ENCODE data around the gene ZDHHC8. TPM values are rescaled to one million over a fixed set of nuclear protein-coding genes. Genes with fewer than 3 reads are reported as not detected.
A peak's percentile ranks its signal among the peaks of the same experiment; 100 is the strongest.

ZDHHC8 gene
- total and polyA plus RNA-seq, 12 donors, result 23.2 to 51.7 (median 37.5) TPM

GRCh38 chr22:20130731-20131596 lies 640 bp upstream of the ZDHHC8 start:
- Histone ChIP-seq H3K4me3 (peak overlapping the region; percentile 85 to 100 (median 94)), H3K4me1 (peaks cover 34 to 58% (median 46%) of the 10 kb centered on the region in 9 donors), H3K36me3 (peaks cover 0 to 22% (median 5%) of the 10 kb centered on the region in 9 donors), H3K27me3 (no peaks in the 10 kb centered on the region), H3K9me3 (no peaks in the 10 kb centered on the region), H3K27ac (peak overlapping the region; percentile 89 to 100 (median 96))
- intact Hi-C loops (cut with DNase I), result loop anchor here in 1 of 10 donors (10.0 kb wide), 1 partner anchor 166 kb away; no protein-coding TSS in a partner anchor
- DNase-seq (peak; percentile 88 to 92), ATAC-seq (peak; percentile 79 to 94 (median 89))
- no peak for TF ChIP-seq CTCF (IDR thresholded peaks at IDR 0.05)
- WGBS, 2 donors, result 4% methylated on average over 66 to 70 of the region's 70 CpGs

GRCh38 chr22:20131859-20132685 lies 468 bp downstream of the ZDHHC8 start:
- DNase-seq, result peak; percentile 38 to 46
- Histone ChIP-seq H3K36me3 (peaks cover 0 to 11% (median 5%) of the 10 kb centered on the region in 9 donors), H3K4me3 (peak overlapping the region; percentile 82 to 99 (median 94)), H3K27me3 (no peaks in the 10 kb centered on the region), H3K4me1 (peaks cover 45 to 69% (median 57%) of the 10 kb centered on the region in 9 donors), H3K9me3 (no peaks in the 10 kb centered on the region), H3K27ac (peak overlapping the region; percentile 28 to 100 (median 76))
- 1 to 2% methylated on average over 57 to 72 of the region's 72 CpGs for WGBS, 2 donors
- no peak for TF ChIP-seq CTCF (IDR thresholded peaks at IDR 0.05)
- intact Hi-C loops (cut with DNase I), result loop anchor here in 1 of 10 donors (10.0 kb wide), 1 partner anchor 167 kb away; no protein-coding TSS in a partner anchor
- peak in 2 of 8 donors; percentile 5 to 6 for ATAC-seq

GRCh38 chr22:20132686-20133246 lies 1.2 kb downstream of the ZDHHC8 start:
- ATAC-seq, result no peak
- TF ChIP-seq CTCF (IDR thresholded peaks at IDR 0.05), result no peak
- peaks cover 0 to 4% (median 0%) of the 10 kb centered on the region in 9 donors for H3K36me3 ChIP-seq
- peaks cover 52 to 76% (median 64%) of the 10 kb centered on the region in 9 donors for H3K4me1 ChIP-seq
- H3K27ac ChIP-seq, result peak overlapping the region in 7 of 10 donors; percentile 65 to 100 (median 77)
- H3K27me3 ChIP-seq, result no peaks in the 10 kb centered on the region
- intact Hi-C loops (cut with DNase I), result loop anchor here in 1 of 10 donors (10.0 kb wide), 1 partner anchor 168 kb away; no protein-coding TSS in a partner anchor
- 44 to 57% methylated on average over 16 of the region's 16 CpGs for WGBS, 2 donors
- no peaks in the 10 kb centered on the region for H3K9me3 ChIP-seq
- no peak for DNase-seq
- peak overlapping the region; percentile 82 to 99 (median 94) for H3K4me3 ChIP-seq
